Loucy (cell line): ENCODE measurements around the gene VANGL2.

Experiments used
- CTCF ChIP-seq: fragments of 200-600 bp; sonication (generic); conservative IDR thresholded peaks from 2 replicates; pipeline ENCODE4 v1.5.1; 2014; ENCODE audit warnings: mild to moderate bottlenecking, antibody characterized with exemption, low read length
- EZH2phosphoT487 ChIP-seq: fragments of 200-600 bp; IDR thresholded peaks from 2 replicates; pipeline ENCODE4 v1.6.1; 2018; ENCODE audit warnings: antibody characterized with exemption, mild to moderate bottlenecking, moderate library complexity, borderline replicate concordance

DNA sequence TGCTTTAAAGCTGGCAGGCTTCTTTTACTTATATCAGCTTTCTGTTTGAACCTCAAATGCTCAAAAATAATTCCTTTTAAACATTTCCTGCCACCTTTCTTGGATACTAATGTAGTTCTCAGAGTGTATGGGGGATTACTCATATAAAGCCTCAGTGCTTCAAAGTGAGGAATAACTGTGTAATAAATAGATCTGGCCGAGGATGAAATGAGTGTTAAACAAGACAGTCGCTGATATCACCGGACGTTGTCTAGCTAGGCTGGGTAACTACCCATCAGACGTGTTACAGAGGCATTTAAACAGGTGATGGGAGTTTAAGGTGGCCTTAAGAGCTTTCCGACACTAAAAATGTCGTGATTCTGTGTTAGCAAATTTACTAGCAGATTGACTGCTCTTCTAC, 53.1 kb downstream of the VANGL2 start:
- TF ChIP-seq CTCF (no peak), EZH2phosphoT487 (no peak)
